HG03095 (cell line): Measurements from ENCODE around the gene ADAMTSL5.
"Not testable (repeated sequence)": the region's sequence is repeated elsewhere in the genome, so short reads cannot be mapped to it uniquely, and the experiment has no call there.

Experiments used
- ATAC-seq: cut with Tn5 transposase; IDR thresholded peaks from one replicate; pipeline ENCODE4 v1.9.1; 2021; ENCODE audit warnings: moderate library complexity; ENCODE audit not compliant: unreplicated experiment

The ADAMTSL5 gene, protein sequence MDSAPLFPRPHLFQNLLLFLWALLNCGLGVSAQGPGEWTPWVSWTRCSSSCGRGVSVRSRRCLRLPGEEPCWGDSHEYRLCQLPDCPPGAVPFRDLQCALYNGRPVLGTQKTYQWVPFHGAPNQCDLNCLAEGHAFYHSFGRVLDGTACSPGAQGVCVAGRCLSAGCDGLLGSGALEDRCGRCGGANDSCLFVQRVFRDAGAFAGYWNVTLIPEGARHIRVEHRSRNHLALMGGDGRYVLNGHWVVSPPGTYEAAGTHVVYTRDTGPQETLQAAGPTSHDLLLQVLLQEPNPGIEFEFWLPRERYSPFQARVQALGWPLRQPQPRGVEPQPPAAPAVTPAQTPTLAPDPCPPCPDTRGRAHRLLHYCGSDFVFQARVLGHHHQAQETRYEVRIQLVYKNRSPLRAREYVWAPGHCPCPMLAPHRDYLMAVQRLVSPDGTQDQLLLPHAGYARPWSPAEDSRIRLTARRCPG

DNA sequence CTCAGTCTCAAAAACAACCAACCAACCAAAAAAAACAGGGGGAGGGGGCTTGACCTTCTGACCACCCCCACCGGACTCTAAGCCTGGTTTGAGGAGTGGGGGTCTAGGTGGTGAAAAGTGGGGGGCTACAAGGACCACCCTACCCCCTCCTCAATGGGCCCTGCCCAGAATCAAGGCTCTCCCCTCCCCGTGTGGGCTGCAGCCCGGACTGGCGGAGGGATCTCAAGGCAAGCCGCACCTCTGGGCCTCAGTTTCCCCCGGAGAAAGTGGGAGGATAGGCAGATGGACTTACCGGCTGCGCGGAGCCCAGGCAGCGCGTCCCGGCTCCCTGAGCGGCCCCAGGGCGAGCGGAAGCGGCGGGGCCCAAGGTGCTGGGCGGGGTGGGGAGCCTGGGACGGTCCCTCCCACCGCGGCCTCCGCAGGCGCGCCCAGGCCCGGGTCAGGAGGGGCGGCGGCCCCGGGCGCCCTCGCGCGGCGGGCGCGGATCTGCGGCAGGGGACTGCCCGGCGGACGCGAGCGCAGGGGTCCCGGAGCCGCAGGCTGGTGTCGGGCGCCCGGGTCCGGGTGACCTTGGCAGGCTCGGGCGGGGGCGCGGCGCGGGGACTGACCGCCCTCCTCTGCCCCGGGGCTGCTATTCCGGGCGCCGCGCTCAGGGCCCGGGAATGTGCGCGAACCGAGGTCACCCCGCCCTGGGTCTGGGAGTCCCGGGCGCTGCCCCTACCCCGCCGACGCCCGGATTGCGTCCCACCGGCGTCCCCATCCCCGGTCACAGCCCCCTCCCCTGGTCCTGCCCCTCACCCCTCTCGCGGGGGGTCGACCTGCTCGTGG is at the start of gene ADAMTSL5:
Gene ADAMTSL5, minus strand, starts transcription at position 349 of the 828 bp plus-strand sequence. CDS start 2,076 bp downstream, outside the sequence.
- no peak for ATAC-seq

DNA sequence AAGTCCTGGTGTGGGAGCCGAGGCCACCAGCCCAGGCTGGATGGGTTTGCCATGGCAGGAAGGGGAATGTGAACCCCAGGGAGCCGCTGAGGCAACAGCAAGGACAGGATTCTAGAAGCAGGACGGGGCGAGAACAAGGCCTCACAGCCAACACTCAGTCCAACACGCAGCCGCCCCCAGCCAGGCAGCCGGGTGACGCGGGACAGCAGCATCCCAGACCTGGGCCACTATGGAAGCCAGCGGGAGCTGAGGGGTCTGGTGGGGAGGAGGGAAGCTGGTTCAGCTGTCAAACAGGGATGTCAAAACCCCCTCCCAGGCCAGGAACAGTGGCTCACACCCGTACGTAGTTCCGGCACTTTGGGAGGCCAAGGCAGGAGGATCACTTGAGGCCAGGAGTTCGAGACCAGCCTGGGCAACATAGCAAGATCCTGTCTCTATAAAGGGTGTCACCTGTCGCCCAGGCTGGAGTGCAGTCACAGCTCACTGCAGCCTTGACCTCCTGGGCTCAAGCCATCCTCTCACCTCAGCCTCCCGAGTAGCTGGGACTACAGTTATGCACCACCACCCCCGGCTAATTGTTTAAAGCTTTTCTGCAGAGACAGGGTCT is 48.5 kb upstream of the ADAMTSL5 start:
- no peak for ATAC-seq

DNA sequence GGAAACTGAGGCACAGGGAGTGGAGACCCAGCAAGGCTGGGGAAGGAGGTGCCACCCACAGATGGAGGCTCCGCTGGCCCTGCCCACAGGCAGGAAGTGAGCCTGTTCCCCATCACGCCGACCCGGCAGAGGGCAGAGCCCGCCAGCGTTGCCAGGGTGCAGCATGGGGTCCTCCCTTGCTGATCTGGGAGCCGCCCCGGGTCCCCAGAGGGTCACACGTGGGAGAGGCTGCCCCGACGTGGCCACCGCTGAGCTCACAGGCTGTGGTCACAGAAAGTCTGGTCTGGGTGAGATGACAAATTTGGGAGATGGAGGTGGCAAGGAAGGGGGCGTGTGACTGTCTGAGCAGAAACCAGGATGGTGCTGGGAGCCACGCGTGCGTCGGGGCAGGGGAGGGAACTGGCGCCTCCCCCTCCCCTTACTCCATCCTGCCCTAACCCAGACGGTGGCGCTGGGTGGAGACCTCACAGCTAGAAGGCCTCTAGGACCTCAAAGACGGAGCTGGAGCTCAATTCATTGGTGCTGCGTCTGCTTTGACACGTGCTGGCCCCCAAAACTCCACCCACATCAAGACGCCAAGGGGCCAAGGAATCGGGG is 47.6 kb upstream of the ADAMTSL5 start:
- ATAC-seq: no peak

DNA sequence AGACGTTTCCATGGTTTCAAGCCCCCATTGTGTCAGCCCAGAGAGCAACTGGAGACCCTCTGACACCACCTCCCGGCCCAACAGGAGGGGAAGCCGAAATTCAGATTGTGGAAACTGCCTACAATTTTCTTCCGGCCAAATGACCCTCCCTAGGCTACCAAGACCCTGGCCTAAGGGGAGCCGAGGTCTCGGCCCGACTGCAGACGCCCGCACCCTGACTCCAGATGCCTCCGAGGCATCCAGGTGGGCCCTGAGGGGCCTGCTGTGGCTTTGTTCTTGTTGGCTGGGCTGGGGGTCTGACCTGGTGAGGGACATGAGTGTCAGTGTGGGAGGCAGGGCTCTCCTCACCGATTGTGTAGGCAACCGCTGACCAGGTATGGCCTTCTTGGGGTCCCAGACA is 45.7 kb upstream of the ADAMTSL5 start:
- no peak for ATAC-seq

DNA sequence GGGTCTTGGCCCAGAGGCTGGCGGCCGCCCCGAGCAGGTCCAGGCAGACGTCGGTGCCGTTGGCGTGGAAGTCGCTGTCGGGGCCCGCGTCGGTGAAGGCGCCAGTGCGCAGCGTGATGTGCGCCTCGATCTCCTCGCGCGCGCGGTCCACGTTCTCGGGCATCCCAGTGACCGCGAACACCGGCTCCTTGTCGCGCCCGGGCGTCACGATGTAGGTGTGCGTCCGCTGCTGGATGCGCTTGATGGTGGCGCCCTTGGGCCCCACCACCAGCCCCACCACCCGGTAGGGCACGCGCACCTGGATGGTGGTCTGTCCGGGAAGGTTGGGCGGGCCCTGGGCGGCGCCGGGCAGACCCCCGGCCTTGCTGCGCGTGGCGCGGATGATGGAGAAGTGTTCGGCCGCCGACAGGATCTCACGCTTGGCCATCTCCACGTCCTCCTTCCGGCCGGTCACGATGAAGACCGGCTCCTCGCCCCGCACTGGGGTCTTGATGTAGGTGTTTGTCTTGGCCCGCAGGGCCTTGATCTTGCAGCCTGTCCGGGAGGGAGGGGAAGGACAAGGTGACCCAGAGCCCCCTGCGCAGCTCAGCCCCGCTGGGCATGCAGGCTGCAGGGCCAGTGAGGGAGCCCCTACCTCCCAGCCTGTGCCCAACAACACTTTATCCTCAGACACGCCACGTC is 43.7 kb upstream of the ADAMTSL5 start:
- ATAC-seq: no peak

DNA sequence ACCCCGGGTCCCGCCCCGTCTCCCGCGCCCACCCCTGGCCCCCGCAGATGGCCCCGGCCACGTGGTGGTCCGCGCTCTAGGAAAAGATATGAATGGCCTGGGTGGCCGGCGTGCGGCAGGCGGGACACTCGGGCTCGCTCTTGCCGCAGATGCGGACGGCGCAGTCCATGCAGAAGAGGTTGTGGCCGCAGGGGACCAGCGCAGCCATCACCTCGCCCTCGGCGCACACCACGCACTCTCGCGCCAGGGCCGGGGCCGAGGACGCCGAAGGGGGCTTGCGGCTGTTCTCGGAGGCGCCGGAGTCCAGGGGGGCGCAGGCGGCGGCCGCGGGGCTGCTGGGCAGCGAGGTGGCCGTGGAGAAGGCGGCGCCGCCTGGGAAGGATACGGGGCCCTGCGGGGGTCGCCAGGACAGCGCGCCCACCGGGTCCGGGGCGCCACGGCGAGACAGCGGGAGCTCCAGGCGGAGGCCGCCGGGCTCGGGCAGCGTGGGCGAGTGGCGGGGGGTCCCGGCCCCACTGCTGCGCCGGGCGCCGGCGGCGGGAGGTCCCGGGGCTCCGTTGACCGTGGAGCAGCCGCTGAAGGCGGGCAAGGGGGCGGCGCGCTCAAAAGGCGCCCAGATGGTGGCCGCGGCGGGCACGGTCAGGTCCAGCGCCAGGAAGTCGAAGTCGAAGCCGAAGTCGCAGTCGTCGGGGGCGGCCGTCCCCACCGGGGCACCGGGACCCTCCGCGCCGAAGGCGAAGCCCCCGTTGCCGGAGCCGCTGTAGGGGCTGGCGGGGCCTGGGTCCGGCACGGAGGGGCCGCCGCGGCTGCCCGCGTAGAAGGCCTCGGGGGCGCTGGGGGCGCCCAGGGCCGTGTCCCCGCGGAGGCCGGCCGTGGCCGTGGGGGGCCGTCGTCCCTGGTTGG is 42.9 kb upstream of the ADAMTSL5 start:
- ATAC-seq: no peak

DNA sequence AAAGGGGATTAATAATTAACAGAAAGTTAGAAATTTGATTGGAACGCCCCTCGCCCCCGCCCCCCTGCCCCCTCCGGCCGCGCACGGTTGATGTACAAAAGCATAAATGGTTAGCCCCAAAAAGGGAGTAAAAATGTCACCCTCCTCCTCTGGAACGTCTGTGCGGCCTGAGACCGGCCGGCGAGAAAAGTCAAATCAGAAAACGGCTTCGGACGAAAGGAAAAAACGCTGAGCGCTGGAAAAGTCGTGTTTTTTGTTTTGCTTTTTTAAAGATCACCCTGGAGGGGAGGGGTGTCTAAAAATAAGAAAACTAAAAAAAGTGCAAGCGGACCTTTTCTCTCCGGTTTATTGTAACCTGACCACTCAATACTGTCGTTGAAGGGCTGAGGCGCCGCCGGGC is 42.1 kb upstream of the ADAMTSL5 start:
- ATAC-seq: no peak

DNA sequence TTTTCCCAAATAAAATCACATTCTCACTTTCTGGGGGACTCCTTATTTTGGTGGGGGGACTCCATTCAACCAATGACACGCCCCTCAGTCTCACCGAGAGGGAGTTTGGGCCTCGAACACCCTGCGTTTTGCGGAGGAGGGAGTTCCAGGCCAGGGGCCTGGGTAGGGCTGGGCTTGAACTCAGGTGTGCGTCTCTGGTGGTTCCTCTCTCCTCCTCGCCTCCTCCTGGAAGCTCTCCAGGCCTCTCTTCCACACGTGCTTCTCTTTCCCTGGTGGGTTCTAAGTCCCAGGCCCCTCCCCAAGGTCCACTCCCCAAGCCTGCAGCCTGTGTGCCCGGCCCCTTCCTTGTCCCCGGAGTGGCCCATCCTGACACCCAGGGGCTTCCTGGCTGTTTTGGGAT is 40.6 kb upstream of the ADAMTSL5 start:
- ATAC-seq: no peak

DNA sequence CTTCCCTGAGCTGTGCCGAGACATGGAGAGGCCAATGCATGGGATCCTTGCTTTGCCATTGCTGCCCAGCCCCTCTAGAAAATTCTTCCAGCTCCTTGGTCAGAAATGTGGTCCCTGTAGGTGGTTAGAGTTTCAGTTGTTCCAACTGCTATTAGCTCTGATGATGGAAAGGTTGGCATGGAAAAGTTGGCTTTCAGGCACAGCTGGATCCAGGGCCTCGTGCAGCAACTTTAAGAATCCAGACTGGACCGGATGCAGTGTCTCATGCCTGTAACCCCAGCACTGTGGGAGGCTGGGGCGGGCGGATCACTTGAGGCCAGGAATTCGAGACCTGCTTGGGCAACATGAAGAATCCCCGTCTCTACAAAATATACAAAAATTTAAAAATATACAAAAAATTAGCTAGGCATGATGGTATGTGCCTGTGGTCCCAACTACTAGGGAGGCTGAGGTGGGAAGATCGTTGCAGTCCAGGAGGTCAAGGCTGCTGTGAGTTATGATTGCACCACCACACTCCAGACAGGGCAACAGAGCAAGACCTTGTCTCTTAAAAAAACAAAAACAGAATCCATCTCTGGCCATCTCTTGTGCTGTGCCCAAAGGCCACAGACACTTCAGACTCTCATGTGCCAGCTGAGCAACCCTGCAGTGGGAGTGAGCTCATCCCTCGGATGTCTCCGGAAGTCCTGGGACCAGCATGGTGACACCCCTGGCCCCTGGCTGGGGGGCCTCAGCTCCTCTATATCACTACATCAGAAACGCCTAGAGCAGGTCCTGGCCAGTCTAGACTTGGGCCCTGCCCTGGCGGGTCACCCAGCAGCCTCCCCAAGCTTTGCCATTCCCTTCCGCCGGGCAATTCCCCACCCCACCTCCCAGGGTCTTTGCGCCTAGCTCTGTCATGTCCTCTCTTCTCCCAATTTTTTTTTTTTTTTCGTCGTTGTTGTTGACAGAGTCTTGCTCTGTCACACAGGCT is 38.5 kb upstream of the ADAMTSL5 start:
- no peak for ATAC-seq

DNA sequence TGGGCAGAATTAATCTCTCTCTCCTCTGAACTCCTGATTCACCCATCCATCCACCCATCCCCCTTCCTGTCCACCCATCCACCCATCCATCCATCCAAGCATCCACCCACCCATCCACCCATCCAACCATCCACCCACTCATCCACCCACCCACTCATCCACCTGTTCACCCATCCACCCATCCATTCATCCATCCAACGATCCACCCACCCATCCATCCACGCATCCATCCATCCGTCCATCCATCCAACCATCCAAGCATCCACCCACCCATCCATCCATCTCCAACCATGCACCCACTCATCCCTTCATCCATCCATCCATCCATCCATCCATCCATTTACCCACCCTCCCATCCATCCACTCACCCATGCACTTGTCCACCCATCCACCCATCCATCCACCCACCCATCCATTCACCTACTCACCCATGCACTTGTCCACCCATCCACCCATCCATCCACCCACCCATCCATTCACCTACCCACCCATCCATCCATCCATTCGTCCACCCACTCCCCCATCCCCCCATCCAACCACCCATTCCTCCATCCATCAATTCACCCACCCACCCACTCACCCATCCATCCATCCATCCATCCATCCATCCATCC is 36.6 kb upstream of the ADAMTSL5 start:
- ATAC-seq: no peak

DNA sequence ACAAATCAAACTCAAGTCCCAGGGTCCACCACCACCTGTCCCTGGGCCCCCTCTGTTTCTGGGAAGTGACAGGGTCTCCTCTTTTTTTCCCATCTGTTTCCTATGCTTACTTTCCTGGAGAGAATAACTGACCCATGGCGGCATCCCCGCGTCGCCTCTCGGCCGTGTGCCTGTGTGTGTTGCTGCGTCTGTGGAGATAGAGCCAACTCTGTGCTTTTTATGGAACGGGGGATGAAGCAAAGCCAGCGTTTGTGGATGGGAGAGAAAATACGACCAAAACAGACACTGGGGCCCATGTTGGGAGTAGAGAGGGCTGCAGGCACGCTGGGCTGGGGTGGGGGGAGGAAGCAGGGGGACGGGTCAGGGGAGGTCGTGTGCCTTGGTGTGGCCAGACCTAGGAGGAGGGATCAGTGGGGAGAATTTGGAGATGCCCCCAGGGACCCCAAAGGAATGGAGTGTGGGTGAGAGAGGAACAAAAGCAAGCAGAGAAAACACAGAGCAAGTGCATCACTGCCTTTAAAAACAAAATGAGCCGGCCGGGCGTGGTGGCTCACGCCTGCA is 27.6 kb upstream of the ADAMTSL5 start:
- ATAC-seq: no peak

DNA sequence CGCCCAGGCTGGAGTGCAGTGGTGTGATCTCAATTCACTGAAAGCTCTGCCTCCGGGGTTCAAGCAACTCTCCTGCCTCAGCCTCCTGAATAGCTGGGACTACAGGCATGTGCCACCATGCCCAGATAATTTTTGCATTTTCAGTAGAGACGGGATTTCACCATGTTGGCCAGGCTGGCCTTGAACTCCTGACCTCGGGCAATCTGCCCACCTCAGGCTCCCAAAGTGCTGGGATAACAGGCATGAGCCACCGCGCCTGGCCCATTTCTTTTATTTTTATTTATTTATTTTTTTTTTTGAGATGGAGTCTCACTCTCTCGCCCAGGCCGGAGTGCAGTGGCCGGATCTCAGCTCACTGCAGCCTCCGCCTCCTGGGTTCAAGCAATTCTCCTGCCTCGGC is 26.9 kb upstream of the ADAMTSL5 start:
- ATAC-seq: not testable (repeated sequence)

DNA sequence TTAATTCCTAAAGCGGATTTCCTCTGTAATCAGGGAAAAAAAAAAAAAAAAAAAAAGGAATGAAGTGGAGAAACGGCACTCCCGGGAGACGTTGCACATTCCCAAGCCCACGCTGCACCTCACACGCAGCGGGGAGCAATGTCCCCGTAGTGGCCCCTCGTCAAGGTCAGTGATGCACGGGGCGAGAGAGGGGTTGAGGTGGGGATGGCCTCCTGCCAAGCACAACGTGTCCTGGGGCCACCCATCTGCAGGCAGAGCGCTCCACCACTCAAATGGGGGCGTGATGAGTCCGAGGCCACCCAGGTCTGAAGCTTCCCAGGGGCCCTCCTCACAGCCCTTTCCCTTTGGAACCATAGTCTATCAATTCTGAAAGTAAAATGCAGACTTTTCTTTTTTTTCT is 26.2 kb upstream of the ADAMTSL5 start:
- no peak for ATAC-seq

DNA sequence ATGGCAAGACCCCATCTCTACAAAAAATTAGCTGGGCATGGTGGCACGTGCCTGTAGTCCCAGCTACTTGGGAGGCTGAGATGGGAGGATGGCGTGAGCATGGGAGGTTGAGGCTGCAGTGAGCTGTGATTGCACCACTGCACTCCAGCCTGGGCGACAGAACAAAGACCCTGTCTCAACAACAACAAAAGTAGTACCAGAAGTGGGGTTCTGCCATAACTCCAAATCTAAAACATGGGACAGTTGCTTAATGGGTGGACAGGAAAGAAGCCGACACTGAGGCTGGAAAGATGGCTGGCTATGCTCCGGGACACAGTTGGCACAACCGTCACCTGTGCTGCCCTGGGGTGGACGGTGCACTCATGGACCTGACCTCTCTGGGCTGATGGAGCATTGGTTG is 22.9 kb upstream of the ADAMTSL5 start:
- not testable (repeated sequence) for ATAC-seq

DNA sequence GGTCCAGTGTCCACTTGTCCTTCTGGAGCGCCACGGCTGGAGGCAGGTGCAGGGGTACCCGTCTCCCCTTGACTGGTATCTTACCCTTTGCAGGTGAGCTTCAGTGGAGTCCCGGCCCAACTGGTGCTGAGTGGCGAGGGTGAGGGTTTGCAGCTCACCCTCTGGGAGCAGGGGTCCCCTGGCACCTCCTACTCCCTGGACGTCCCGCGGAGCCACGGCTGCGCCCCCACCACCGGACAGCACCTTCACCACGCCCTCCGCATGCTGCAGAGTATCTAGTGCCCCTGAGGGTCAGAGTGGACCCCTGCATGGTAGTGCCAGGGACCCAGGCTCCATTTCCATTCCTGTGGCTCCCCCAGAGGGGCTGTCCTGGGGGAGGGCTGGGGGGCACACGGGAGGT is 22.2 kb upstream of the ADAMTSL5 start:
- ATAC-seq: no peak

DNA sequence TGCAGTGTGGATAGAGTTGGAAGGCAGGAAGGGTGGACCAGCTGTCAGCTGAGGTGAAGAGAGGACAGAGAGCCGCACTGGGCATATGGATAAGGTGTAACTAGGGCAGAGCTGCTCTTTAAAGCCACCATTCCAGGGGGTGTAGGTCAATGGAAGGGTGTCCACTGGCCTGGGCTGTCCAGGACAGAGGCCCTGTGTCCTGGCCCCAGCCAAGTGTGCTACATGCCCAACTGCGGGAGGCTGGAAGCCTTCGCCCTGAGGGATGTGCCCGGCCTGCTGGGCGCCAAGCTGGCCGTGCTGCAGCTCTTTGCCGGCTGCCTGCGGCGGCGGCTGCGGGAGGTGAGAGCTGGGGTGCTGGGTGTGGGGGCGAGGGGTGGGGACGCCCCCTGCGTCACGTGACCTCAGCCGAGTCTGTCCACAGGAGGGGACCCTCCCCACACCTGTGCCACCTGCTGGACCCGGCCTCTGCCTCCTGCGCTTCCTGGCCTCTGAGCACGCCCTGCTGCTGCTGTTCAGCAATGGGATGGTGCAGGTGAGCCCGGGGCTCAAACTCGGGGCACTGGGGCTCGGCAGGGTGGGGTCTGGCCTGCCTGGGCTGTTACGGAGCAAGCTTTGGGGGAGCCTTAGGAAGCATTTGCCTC is 20.8 kb upstream of the ADAMTSL5 start:
- ATAC-seq: no peak

DNA sequence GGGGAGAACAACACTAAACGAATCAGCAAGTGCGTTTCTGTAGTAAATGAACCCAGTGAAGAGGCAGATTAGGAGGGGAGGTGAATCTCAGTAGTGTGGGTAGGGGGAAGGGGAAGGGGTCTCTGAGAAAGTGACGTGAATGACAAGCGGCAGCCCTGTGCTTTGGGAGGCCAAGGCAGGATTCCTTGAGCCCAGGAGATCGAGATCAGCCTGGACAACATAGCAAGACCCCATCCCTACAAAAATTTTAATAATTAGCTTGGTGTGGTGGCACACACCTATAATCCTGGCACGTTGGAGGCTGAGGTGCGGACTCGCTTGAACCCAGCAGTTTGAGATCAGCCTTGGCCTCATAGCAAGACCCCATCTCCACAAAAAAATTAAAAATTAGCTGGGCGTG is 19.2 kb upstream of the ADAMTSL5 start:
- ATAC-seq: no peak
